HCT116 (cell line): Measurements from ENCODE around the gene GAPDH. TPM values are rescaled to one million over a fixed set of nuclear protein-coding genes. Genes with fewer than 3 reads are reported as not detected.

Experiments used
- ATAC-seq: fragments of 200-7000 bp; cut with Tn5 transposase; 2 replicates; pipeline ENCODE4 v1.9.1; 2020; ENCODE audit warnings: mild to moderate bottlenecking, moderate library complexity
- BruUV-seq: library from RNA; stranded (reverse); fragments of 400-500 nt; replicated peaks from 2 replicates; lab custom pipeline; 2021; lab: Mats Ljungman, UMichigan
- CTCF ChIA-PET: fragments of 300-600 bp; sonication (Branson Sonifier 250); formaldehyde crosslinking; loops from one replicate; lab custom pipeline; 2021; ENCODE audit warnings: antibody characterized with exemption; lab: Charles Lee
- POLR2A ChIA-PET: fragments of 300-600, 350-600 bp; sonication (Branson Sonifier 250); formaldehyde crosslinking; loops from one replicate; lab custom pipeline; 2021; ENCODE audit warnings: antibody characterized with exemption; lab: Charles Lee
- RAD21 ChIA-PET, 2 experiments: fragments of 300-600 bp; sonication (Branson Sonifier 250); formaldehyde crosslinking; loops; one replicate each; lab custom pipeline; 2023; ENCODE audit warnings: low total read pairs in 2 of 2; ENCODE audit not compliant: uncharacterized antibody in 2 of 2, unreplicated experiment in 2 of 2, low non-redundant PET in 1 of 2; lab: Charles Lee
- DNase-seq: peaks from one replicate; pipeline ENCODE4 v3.0.0-alpha.2; 2010; ENCODE audit warnings: low read depth, low spot score
- H2AFZ ChIP-seq: fragments of 200-600 bp; shearing (Covaris generic), sonication (generic); 2 replicates; pipeline ENCODE4 v1.6.1; 2017; ENCODE audit warnings: low read depth, mixed run types, mixed read lengths, antibody characterized with exemption, low read length; ENCODE audit not compliant: poor library complexity, severe bottlenecking
- H3K27ac ChIP-seq: 2 replicates; pipeline ENCODE4 v1.5.1; 2012; ENCODE audit warnings: low read depth, low read length
- H3K27me3 ChIP-seq: fragments of 200-600 bp; sonication (generic); 2 replicates; pipeline ENCODE4 v1.6.1; 2016; ENCODE audit warnings: mixed run types, low read length, mixed read lengths; ENCODE audit not compliant: insufficient read depth
- H3K36me3 ChIP-seq, 2 experiments: fragments of 200-500 bp in 1 of 2; fragments of 200-600 bp in 1 of 2; sonication (Bioruptor generic) in 1 of 2; sonication (generic) in 1 of 2; 2 replicates each; pipeline versions ENCODE4 v1.5.1 to v1.6.1; 2014 to 2016; ENCODE audit warnings: low read length in 2 of 2, inconsistent platforms in 1 of 2, mixed read lengths in 1 of 2, mixed run types in 1 of 2; ENCODE audit not compliant: insufficient read depth in 2 of 2, control insufficient read depth in 1 of 2
- H3K4me1 ChIP-seq, 2 experiments: fragments of 200-600 bp in 1 of 2; sonication (generic) in 1 of 2; 2 replicates each; pipeline versions ENCODE4 v1.5.1 to v1.6.1; 2012 to 2017; ENCODE audit warnings: low read length in 2 of 2, inconsistent platforms in 1 of 2, mild to moderate bottlenecking in 1 of 2, mixed read lengths in 1 of 2, mixed run types in 1 of 2, moderate library complexity in 1 of 2; ENCODE audit not compliant: insufficient read depth in 2 of 2, control insufficient read depth in 1 of 2
- H3K4me2 ChIP-seq: fragments of 200-600 bp; sonication (generic); 2 replicates; pipeline ENCODE4 v1.6.1; 2017; ENCODE audit warnings: mixed run types, low read length, mixed read lengths
- H3K4me3 ChIP-seq, 2 experiments: fragments of 200-600 bp in 1 of 2; sonication (generic) in 1 of 2; replicated peaks in 1 of 2; 2 replicates each; pipeline ENCODE4 v1.5.1; 2011 to 2016; ENCODE audit warnings: low read length in 2 of 2, control low read depth in 1 of 2, low read depth in 1 of 2, mild to moderate bottlenecking in 1 of 2, mixed read lengths in 1 of 2, mixed run types in 1 of 2
- H3K79me2 ChIP-seq: fragments of 200-600 bp; sonication (generic); 2 replicates; pipeline ENCODE4 v1.6.1; 2017; ENCODE audit warnings: mild to moderate bottlenecking, mixed run types, low read length, moderate library complexity, mixed read lengths; ENCODE audit not compliant: insufficient read depth
- H3K9ac ChIP-seq: fragments of 200-600 bp; sonication (generic); 2 replicates; pipeline ENCODE4 v1.6.1; 2016; ENCODE audit warnings: low read length, mixed read lengths
- H3K9me2 ChIP-seq: fragments of 200-600 bp; sonication (generic), shearing (Covaris generic); 2 replicates; pipeline ENCODE4 v1.6.1; 2017; ENCODE audit warnings: mixed run types, mild to moderate bottlenecking, moderate library complexity; ENCODE audit not compliant: insufficient read depth
- H3K9me3 ChIP-seq, 2 experiments: fragments of 200-500 bp in 1 of 2; fragments of 200-600 bp in 1 of 2; sonication (Bioruptor generic) in 1 of 2; sonication (generic) in 1 of 2; 2 replicates each; pipeline ENCODE4 v1.6.1; 2014 to 2017; ENCODE audit warnings: low read length in 2 of 2, mixed read lengths in 2 of 2, inconsistent platforms in 1 of 2, low read depth in 1 of 2, mild to moderate bottlenecking in 1 of 2, mixed run types in 1 of 2, moderate library complexity in 1 of 2; ENCODE audit not compliant: control insufficient read depth in 1 of 2, insufficient read depth in 1 of 2
- H4K20me1 ChIP-seq: fragments of 200-600 bp; sonication (generic), shearing (Covaris generic); 2 replicates; pipeline ENCODE4 v1.6.1; 2017; ENCODE audit warnings: mixed run types, mild to moderate bottlenecking, moderate library complexity; ENCODE audit not compliant: insufficient read depth
- CBX3 ChIP-seq: IDR thresholded peaks from 2 replicates; pipeline ENCODE4 v1.6.1; 2012; ENCODE audit warnings: low read depth
- CTCF ChIP-seq, 3 experiments: fragments of 200-600 bp in 1 of 3; sonication (generic) in 1 of 3; IDR thresholded peaks in 2 of 3; conservative IDR thresholded peaks in 1 of 3; 2 replicates each; pipeline ENCODE4 v1.5.1; 2012 to 2017; ENCODE audit warnings: low read depth in 2 of 3, low read length in 2 of 3, antibody characterized with exemption in 1 of 3, borderline replicate concordance in 1 of 3, control low read depth in 1 of 3, mild to moderate bottlenecking in 1 of 3, mixed read lengths in 1 of 3, mixed run types in 1 of 3, moderate library complexity in 1 of 3; ENCODE audit not compliant: insufficient read depth in 1 of 3
- EGR1 ChIP-seq: IDR thresholded peaks from 2 replicates; pipeline ENCODE4 v1.6.1; 2012; ENCODE audit warnings: low read depth
- FOSL1 ChIP-seq: IDR thresholded peaks from 2 replicates; pipeline ENCODE4 v1.6.1; 2012; ENCODE audit warnings: low read depth
- POLR2A ChIP-seq: IDR thresholded peaks from 2 replicates; pipeline ENCODE4 v1.7.0; 2011; ENCODE audit warnings: borderline replicate concordance; ENCODE audit not compliant: insufficient read depth, insufficient read length; ENCODE audit errors: extremely low read depth
- SIN3A ChIP-seq: IDR thresholded peaks from 2 replicates; pipeline ENCODE4 v1.6.1; 2012; ENCODE audit warnings: low read depth
- SRF ChIP-seq: IDR thresholded peaks from 2 replicates; pipeline ENCODE4 v1.6.1; 2012; ENCODE audit warnings: low read depth
- TCF7L2 ChIP-seq: IDR thresholded peaks from 2 replicates; pipeline ENCODE4 v1.7.0; 2011; ENCODE audit warnings: borderline replicate concordance, inconsistent platforms; ENCODE audit not compliant: insufficient read depth, insufficient read length; ENCODE audit errors: extremely low read depth
- ZBTB33 ChIP-seq: IDR thresholded peaks from 2 replicates; pipeline ENCODE4 v1.6.1; 2011; ENCODE audit warnings: mild to moderate bottlenecking, low read length, moderate library complexity; ENCODE audit not compliant: insufficient replicate concordance; ENCODE audit errors: extremely low read depth
- ZNF274 ChIP-seq: fragments of 200-500 bp; sonication (Bioruptor generic); IDR thresholded peaks from 2 replicates; pipeline ENCODE4 v1.6.1; 2014; ENCODE audit warnings: mild to moderate bottlenecking, low read depth, low read length, inconsistent platforms
- intact Hi-C: fragments of 100-400 bp; cut with micrococcal nuclease; formaldehyde crosslinking; loops from 2 replicates; pipeline ENCODE4 v1.10.0; 2022
- total RNA-seq: library from RNA; stranded (reverse); gene quantifications from one replicate; pipeline ENCODE4 v1.2.1, GENCODE V29; 2021; ENCODE audit not compliant: unreplicated experiment

Gene GAPDH
- total RNA-seq, 1 experiment from 2014 or later, result 5,901 TPM

- ChIA-PET RAD21 (no interaction called here), POLR2A (interaction anchor here (8.9 kb wide), 1 partner anchor 13 kb away, joined by 84 read pairs; the partner anchor contains the start of gene GAPDH), CTCF (interaction anchor here (0.9 to 4.3 kb wide), 4 partner anchors 8 to 148 kb away, joined by 3 to 19 read pairs (median 4); no protein-coding TSS in a partner anchor)
- BruUV-seq, result no TSS peak
- Histone ChIP-seq H4K20me1 (no peaks in the 10 kb centered on the region), H3K36me3 (no peaks in the 10 kb centered on the region; a peak in 1 of 4 replicates), H2AFZ (no peak overlapping the region), H3K27ac (no peak overlapping the region), H3K9me2 (no peaks in the 10 kb centered on the region), H3K9ac (no peak overlapping the region), H3K79me2 (no peaks in the 10 kb centered on the region), H3K4me2 (no peak overlapping the region), H3K4me1 (peaks cover 11 to 33% of the 10 kb centered on the region in 2 experiments), H3K9me3 (no peaks in the 10 kb centered on the region), H3K4me3 (no peak overlapping the region), H3K27me3 (no peaks in the 10 kb centered on the region)
- intact Hi-C loops, result no loop called here
- ATAC-seq, result no peak
- DNase-seq, result no peak
- TF ChIP-seq SIN3A, result no peak
- no peak for TF ChIP-seq TCF7L2
- no peak for TF ChIP-seq ZBTB33
- no peak for TF ChIP-seq FOSL1
- TF ChIP-seq CTCF (IDR thresholded peaks at IDR 0.05 in 2 of 3, conservative IDR thresholded peaks at IDR 0.05 in 1 of 3; ENCODE audit: borderline replicate concordance in 1 of 3, insufficient read depth in 1 of 3, low read depth in 2 of 3, low read length in 2 of 3), result no peak
- no peak for TF ChIP-seq EGR1
- no peak for TF ChIP-seq ZNF274
- TF ChIP-seq CBX3, result no peak
- TF ChIP-seq SRF, result no peak
- TF ChIP-seq POLR2A, result no peak
These were observed 16.2 kb downstream of the GAPDH start for GRCh38 chr12:6550294-6551062.
